BE2C (cell line): Measurements from ENCODE around the gene CYB561.

Experiments
- DNase-seq: peaks from one replicate; pipeline ENCODE4 v3.0.0-alpha.2; 2020
- H3K27me3 ChIP-seq: fragments of 250-450 bp; sonication (Bioruptor Pico); 2 replicates; pipeline ENCODE4 v1.5.1; 2020; ENCODE audit warnings: mild to moderate bottlenecking
- H3K36me3 ChIP-seq: fragments of 250-450 bp; sonication (Bioruptor Pico); 2 replicates; pipeline ENCODE4 v1.5.1; 2020; ENCODE audit warnings: mild to moderate bottlenecking
- H3K4me1 ChIP-seq: fragments of 250-450 bp; sonication (Bioruptor Pico); 2 replicates; pipeline ENCODE4 v1.5.1; 2020
- H3K4me3 ChIP-seq: 2 replicates; pipeline ENCODE4 v1.5.1; 2011; ENCODE audit warnings: low read depth, low read length
- H3K9me3 ChIP-seq: fragments of 250-450 bp; sonication (Bioruptor Pico); 2 replicates; pipeline ENCODE4 v1.5.1; 2020
- CTCF ChIP-seq: IDR thresholded peaks from 2 replicates; pipeline ENCODE4 v1.5.1; 2012; ENCODE audit warnings: mild to moderate bottlenecking, low read depth, low read length

Gene CYB561

GRCh38 chr17:63452962-63453551, 7.0 kb upstream of the CYB561 start:
- no peaks in the 10 kb centered on the region for H3K9me3 ChIP-seq
- peak; percentile 27 for DNase-seq
- H3K4me1 ChIP-seq: peaks cover 38% of the 10 kb centered on the region
- H3K27me3 ChIP-seq: no peaks in the 10 kb centered on the region
- TF ChIP-seq CTCF: no peak
- H3K4me3 ChIP-seq: no peak overlapping the region
- no peaks in the 10 kb centered on the region for H3K36me3 ChIP-seq

- H3K36me3 ChIP-seq: no peaks in the 10 kb centered on the region
- peaks cover 46% of the 10 kb centered on the region for H3K4me1 ChIP-seq
- TF ChIP-seq CTCF: no peak
- H3K27me3 ChIP-seq: no peaks in the 10 kb centered on the region
- no peaks in the 10 kb centered on the region for H3K9me3 ChIP-seq
- no peak overlapping the region for H3K4me3 ChIP-seq
- DNase-seq: peak; percentile 36
These were observed 6.2 kb upstream of the CYB561 start for GRCh38 chr17:63452046-63452961.

GRCh38 chr17:63451150-63451549, 5.0 kb upstream of the CYB561 start:
- H3K36me3 ChIP-seq: no peaks in the 10 kb centered on the region
- H3K4me3 ChIP-seq: no peak overlapping the region
- TF ChIP-seq CTCF: no peak
- DNase-seq: no peak
- no peaks in the 10 kb centered on the region for H3K9me3 ChIP-seq
- H3K27me3 ChIP-seq: no peaks in the 10 kb centered on the region
- H3K4me1 ChIP-seq: peaks cover 47% of the 10 kb centered on the region

GRCh38 chr17:63450551-63450950, 4.4 kb upstream of the CYB561 start:
- no peaks in the 10 kb centered on the region for H3K9me3 ChIP-seq
- TF ChIP-seq CTCF: no peak
- H3K36me3 ChIP-seq: no peaks in the 10 kb centered on the region
- H3K4me3 ChIP-seq: no peak overlapping the region
- no peaks in the 10 kb centered on the region for H3K27me3 ChIP-seq
- H3K4me1 ChIP-seq: peaks cover 45% of the 10 kb centered on the region
- no peak for DNase-seq

GRCh38 chr17:63448655-63449054, 2.5 kb upstream of the CYB561 start:
- Histone ChIP-seq H3K4me3 (no peak overlapping the region), H3K36me3 (no peaks in the 10 kb centered on the region), H3K4me1 (peaks cover 42% of the 10 kb centered on the region), H3K27me3 (no peaks in the 10 kb centered on the region), H3K9me3 (no peaks in the 10 kb centered on the region)
- DNase-seq: no peak
- TF ChIP-seq CTCF: no peak

GRCh38 chr17:63447471-63448009, 1.4 kb upstream of the CYB561 start:
- peak; percentile 43 for DNase-seq
- Histone ChIP-seq H3K27me3 (no peaks in the 10 kb centered on the region), H3K9me3 (no peaks in the 10 kb centered on the region), H3K4me1 (peaks cover 37% of the 10 kb centered on the region), H3K4me3 (no peak overlapping the region), H3K36me3 (no peaks in the 10 kb centered on the region)
- TF ChIP-seq CTCF: peak; percentile 14; the same call in 1 of the 2 replicates
